Ovary (tissue), 9 donors: Measurements from ENCODE around the gene SVIL. TPM values are rescaled to one million over a fixed set of nuclear protein-coding genes. Genes with fewer than 3 reads are reported as not detected.

ENCODE experiments used
- DNase-seq, 5 donors: peaks; one replicate each; pipeline ENCODE4 v3.0.0-alpha.2; 2019 to 2020
- H3K27ac ChIP-seq, 2 donors: fragments of 200-600 bp; one replicate each; pipeline versions ENCODE4 v1.5.1 to v1.8.0; 2019 to 2022
- H3K27me3 ChIP-seq: fragments of 200-600 bp; one replicate; pipeline ENCODE4 v1.8.0; 2022
- H3K36me3 ChIP-seq: fragments of 200-600 bp; sonication (generic); one replicate; pipeline ENCODE4 v1.5.1; 2019
- H3K4me1 ChIP-seq: one replicate; pipeline ENCODE4 v1.8.1; 2013; ENCODE audit warnings: mild to moderate bottlenecking, moderate library complexity; ENCODE audit not compliant: insufficient read depth
- H3K4me3 ChIP-seq: fragments of 200-600 bp; sonication (generic); one replicate; pipeline ENCODE4 v1.5.1; 2017
- H3K9me3 ChIP-seq, 2 donors: fragments of 200-600 bp in 1 of 2; sonication (generic) in 1 of 2; one replicate each; pipeline versions ENCODE4 v1.5.1 to v1.8.1; 2013 to 2019; ENCODE audit warnings: mild to moderate bottlenecking in 1 of 2, moderate library complexity in 1 of 2
- CTCF ChIP-seq, 3 donors: fragments of 450-650 bp in 2 of 3; fragments of 200-600 bp in 1 of 3; IDR thresholded peaks; one replicate each; pipeline versions ENCODE4 v1.5.1 to v1.8.0; 2016 to 2022; ENCODE audit warnings: antibody characterized with exemption in 3 of 3, mild to moderate bottlenecking in 1 of 3
- EP300 ChIP-seq: sonication (generic); formaldehyde crosslinking; IDR thresholded peaks from one replicate; pipeline ENCODE4 v1.6.1; 2017; ENCODE audit warnings: antibody characterized with exemption
- POLR2A ChIP-seq: fragments of 450-650 bp; IDR thresholded peaks from one replicate; pipeline ENCODE4 v1.6.1; 2017; ENCODE audit warnings: antibody characterized with exemption, mild to moderate bottlenecking, moderate library complexity
- WGBS, 3 donors: extraction: QIAGEN DNeasy Blood & Tissue Kit in 1 of 3; methylation state at CpG; one replicate each; pipeline versions ENCODE4 v1.1.5 to v1.1.7; 2013 to 2017; 5-methylcytosine and 5-hydroxymethylcytosine counted together
- intact Hi-C, 4 donors: fragments of 100-400 bp; cut with DNase I; formaldehyde crosslinking; loops; one replicate each; pipeline versions ENCODE4 v1.11.0 to v1.15.1; 2022 to 2023
- polyA plus RNA-seq, 2 donors: library from polyadenylated mRNA; stranded (reverse); fragments of 200-250 nt in 1 of 2; fragments of 350-450 nt in 1 of 2; fragmentation: Illumina TruSeq in 1 of 2; extraction: RNeasy Lipid Tissue Mini Kit (QIAGEN cat#74804) in 1 of 2; gene quantifications; one replicate each; pipeline ENCODE4 v1.2.3, GENCODE V29; 2013 to 2014
- total RNA-seq, 7 donors: library from RNA; depleted of rRNA in 2 of 7; stranded (reverse); fragments of >200 nt in 2 of 7; fragmentation: NEBNext Ultra II Directional in 3 of 7; extraction: Animal tissue kit (Norgen Biotek cat#: 25700) in 3 of 7; gene quantifications; one replicate each; pipeline versions ENCODE4 v1.1.0 to v1.2.4, GENCODE V29; 2016 to 2023
- donor health status: DM: no; HTN: no; CAD: no; lungs with moderate emphysema.
- donor health status: DM: no; HTN: no; CAD: no.
- donor health status: Bipolar disorder and iron deficiency.
- donor health status: DM: yes; HTN: yes; CAD: no.
- donor health status: DM: no; HTN: no; CAD: no.
- donor health status: DM: yes; HTN: yes; CAD: no.

The SVIL gene
- total and polyA plus RNA-seq, 9 donors: 49.9 to 225 (median 139) TPM

GRCh38 chr10:29675984-29676383 is 41.2 kb upstream of the SVIL start:
- H3K27ac ChIP-seq: no peak overlapping the region
- intact Hi-C loops: no loop called here
- TF ChIP-seq POLR2A (no peak), CTCF (IDR thresholded peaks at IDR 0.05) (no peak), EP300 (no peak)
- peaks cover 2% of the 10 kb centered on the region for H3K4me1 ChIP-seq
- H3K4me3 ChIP-seq: no peak overlapping the region
- no peak for DNase-seq
- H3K36me3 ChIP-seq: no peaks in the 10 kb centered on the region
- no peaks in the 10 kb centered on the region for H3K27me3 ChIP-seq
- no peaks in the 10 kb centered on the region for H3K9me3 ChIP-seq
- 90 to 100% (median 98%) methylated on average over 1 of the region's 1 CpG for WGBS, 3 donors

GRCh38 chr10:29671968-29672367 is 37.2 kb upstream of the SVIL start:
- Histone ChIP-seq H3K9me3 (no peaks in the 10 kb centered on the region), H3K27me3 (no peaks in the 10 kb centered on the region), H3K27ac (no peak overlapping the region), H3K4me3 (no peak overlapping the region), H3K4me1 (peaks cover 4% of the 10 kb centered on the region), H3K36me3 (no peaks in the 10 kb centered on the region)
- intact Hi-C loops: no loop called here
- TF ChIP-seq POLR2A (no peak), EP300 (no peak), CTCF (IDR thresholded peaks at IDR 0.05) (no peak)
- DNase-seq: no peak
- 98% methylated on average over 2 of the region's 2 CpGs for WGBS, 3 donors

GRCh38 chr10:29671228-29671780 is 36.5 kb upstream of the SVIL start:
- H3K27ac ChIP-seq: no peak overlapping the region
- 46 to 64% (median 58%) methylated on average over 7 of the region's 7 CpGs for WGBS, 3 donors
- no peaks in the 10 kb centered on the region for H3K27me3 ChIP-seq
- H3K9me3 ChIP-seq: no peaks in the 10 kb centered on the region
- TF ChIP-seq CTCF (IDR thresholded peaks at IDR 0.05) (no peak), POLR2A (no peak), EP300 (no peak)
- no peak overlapping the region for H3K4me3 ChIP-seq
- DNase-seq: no peak
- intact Hi-C loops: no loop called here
- peaks cover 4% of the 10 kb centered on the region for H3K4me1 ChIP-seq
- no peaks in the 10 kb centered on the region for H3K36me3 ChIP-seq

GRCh38 chr10:29670761-29671160 is 36.0 kb upstream of the SVIL start:
- intact Hi-C loops: no loop called here
- 50 to 53% (median 52%) methylated on average over 4 of the region's 4 CpGs for WGBS, 3 donors

More at GRCh38 chr10:29670761-29671160, 36.0 kb upstream of the SVIL start:
- Histone ChIP-seq H3K4me1 (peaks cover 4% of the 10 kb centered on the region), H3K4me3 (no peak overlapping the region), H3K27ac (no peak overlapping the region), H3K36me3 (no peaks in the 10 kb centered on the region), H3K9me3 (no peaks in the 10 kb centered on the region), H3K27me3 (no peaks in the 10 kb centered on the region)
- no peak for DNase-seq
- TF ChIP-seq EP300 (no peak), CTCF (IDR thresholded peaks at IDR 0.05) (no peak), POLR2A (no peak)
